Measurements from ENCODE around the gene CDYL.

Gene CDYL

DNA sequence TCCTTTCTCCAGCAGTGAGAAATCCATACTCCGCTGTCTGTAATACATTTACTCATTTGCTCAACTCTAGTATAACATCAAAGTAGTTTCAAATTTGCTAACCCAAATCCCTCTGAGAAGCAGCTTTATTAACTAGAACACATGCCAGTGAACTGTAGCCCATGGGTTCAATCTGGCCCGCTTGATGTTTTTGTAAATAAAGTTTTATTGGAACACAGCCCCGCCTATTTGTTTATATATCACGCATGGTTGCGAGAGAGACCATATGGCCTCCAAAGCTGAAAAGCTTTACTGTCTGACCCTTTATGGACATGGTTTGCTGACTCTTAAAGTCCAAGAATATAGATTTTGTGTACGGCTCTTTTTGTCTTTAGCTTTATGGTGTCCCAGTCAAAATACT lies 32.2 kb downstream of the CDYL start:
- Mint-ChIP-seq H3K9me3 (peaks cover 13% of the 10 kb centered on the region), H3K4me3 (no peak overlapping the region), H3K36me3 (peaks cover 13% of the 10 kb centered on the region), H3K27me3 (no peaks in the 10 kb centered on the region), H3K4me1 (peaks cover 88% of the 10 kb centered on the region), H3K27ac (no peak overlapping the region)

DNA sequence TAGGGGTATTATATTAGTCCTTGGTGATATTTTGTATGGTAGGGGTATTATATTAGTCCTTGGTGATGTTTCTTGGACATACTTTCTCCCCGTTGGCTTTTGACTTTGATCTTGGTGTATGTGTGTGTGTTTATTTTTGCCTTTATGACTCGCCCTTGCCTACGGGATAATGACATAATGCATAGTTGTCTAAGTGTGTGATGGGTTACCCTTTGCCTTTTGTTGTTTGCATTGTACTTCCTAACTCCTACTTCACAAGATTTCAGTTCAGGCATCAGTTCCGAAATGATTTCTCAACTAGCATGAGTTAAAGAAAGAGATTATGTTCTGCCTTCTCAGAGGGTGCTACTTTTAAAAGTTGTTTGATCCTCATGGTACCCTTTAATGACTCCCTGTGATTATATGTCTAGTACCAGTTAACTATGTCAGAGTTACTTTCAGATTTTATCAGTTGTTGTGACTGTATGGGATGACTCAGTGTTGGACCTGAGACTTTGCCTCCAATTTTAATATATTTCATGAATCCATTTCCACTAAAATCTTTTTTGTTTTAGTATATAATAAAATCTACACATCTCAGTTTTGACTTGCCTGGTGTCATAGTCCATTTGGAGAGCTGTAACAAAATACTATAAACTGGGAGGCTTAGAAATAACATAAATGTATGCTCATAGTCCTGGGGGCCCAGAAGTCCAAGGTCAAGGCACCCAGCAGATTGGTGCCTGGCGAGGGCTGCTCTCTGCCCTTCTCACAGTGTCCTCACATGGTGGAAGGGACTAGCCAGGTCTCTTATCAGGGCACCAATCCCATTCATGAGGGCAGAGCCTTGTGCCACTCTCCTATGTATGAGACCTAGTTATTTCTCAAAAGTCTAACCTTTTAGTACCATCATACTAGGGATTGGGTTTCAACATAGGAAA lies 34.1 kb downstream of the CDYL start:
- H3K9me3 Mint-ChIP-seq, result peaks cover 13% of the 10 kb centered on the region
- peaks cover 88% of the 10 kb centered on the region for H3K4me1 Mint-ChIP-seq
- no peak overlapping the region for H3K27ac Mint-ChIP-seq
- no peak overlapping the region for H3K4me3 Mint-ChIP-seq
- H3K27me3 Mint-ChIP-seq, result no peaks in the 10 kb centered on the region
- peaks cover 13% of the 10 kb centered on the region for H3K36me3 Mint-ChIP-seq

DNA sequence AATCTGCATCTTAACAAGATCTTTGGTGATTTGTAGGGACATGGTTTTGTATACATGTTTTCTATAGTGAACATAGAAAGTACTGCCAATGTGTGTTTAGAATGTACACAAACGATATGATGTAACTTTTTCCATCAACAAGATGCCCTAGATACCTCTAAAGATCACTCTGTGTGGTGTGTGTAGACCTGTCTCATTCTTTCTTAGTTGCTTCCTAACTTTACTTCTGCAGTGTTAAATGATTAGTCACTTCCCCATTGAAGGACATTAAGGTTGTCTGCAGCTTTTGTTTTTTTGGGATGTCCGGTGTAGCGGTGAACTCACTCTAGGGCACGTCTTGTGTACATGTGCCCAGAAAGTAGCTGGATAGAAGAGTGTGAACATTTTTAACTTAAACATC lies 35.9 kb downstream of the CDYL start:
- H3K4me3 Mint-ChIP-seq, result no peak overlapping the region
- peaks cover 13% of the 10 kb centered on the region for H3K36me3 Mint-ChIP-seq
- H3K27ac Mint-ChIP-seq, result no peak overlapping the region
- H3K4me1 Mint-ChIP-seq, result peaks cover 83% of the 10 kb centered on the region
- no peaks in the 10 kb centered on the region for H3K27me3 Mint-ChIP-seq
- H3K9me3 Mint-ChIP-seq, result peaks cover 13% of the 10 kb centered on the region

DNA sequence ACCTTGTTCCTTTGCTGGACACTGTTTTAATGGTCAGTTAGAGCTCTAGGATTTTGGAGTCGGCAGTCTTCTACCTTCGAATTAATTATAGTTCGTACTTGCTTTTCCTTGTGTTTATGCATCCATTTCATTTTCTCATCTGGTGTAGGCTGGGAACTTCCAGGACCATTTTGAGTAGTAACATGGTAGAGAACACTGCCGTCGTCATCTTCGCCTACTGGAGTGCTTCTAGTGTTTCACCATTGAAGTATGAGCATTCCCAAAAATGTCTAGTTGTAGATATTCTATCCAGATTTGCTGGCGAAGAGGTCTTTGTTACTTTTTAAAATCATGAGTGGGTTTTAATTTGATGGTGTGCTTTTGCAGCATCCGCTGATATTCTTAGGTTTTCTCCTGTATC lies 36.9 kb downstream of the CDYL start:
- Mint-ChIP-seq H3K4me3 (no peak overlapping the region), H3K27ac (no peak overlapping the region), H3K4me1 (peaks cover 78% of the 10 kb centered on the region), H3K36me3 (peaks cover 13% of the 10 kb centered on the region), H3K9me3 (peaks cover 13% of the 10 kb centered on the region), H3K27me3 (no peaks in the 10 kb centered on the region)

DNA sequence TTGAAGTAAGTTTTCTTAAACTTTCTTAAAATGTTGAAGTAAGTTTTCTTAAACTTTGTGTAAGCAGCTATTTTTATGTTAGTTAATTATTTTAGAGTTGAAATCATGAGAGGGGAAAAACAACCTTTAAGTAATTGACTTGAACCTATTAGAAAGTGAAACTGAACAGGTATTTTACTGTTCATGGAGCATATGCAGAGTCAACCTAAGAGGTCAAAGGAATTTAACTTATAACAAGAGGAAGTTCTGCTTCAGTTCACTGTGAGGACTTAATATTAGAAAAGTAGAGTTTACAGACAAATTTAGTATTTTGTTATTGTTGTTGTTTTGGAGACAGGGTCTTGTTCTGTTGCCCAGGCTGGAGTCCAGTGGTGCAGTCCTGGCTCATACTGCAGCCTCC lies 38.0 kb downstream of the CDYL start:
- H3K27ac Mint-ChIP-seq, result no peak overlapping the region
- peaks cover 9% of the 10 kb centered on the region for H3K36me3 Mint-ChIP-seq
- peaks cover 78% of the 10 kb centered on the region for H3K4me1 Mint-ChIP-seq
- H3K27me3 Mint-ChIP-seq, result no peaks in the 10 kb centered on the region
- no peak overlapping the region for H3K4me3 Mint-ChIP-seq
- peaks cover 7% of the 10 kb centered on the region for H3K9me3 Mint-ChIP-seq

DNA sequence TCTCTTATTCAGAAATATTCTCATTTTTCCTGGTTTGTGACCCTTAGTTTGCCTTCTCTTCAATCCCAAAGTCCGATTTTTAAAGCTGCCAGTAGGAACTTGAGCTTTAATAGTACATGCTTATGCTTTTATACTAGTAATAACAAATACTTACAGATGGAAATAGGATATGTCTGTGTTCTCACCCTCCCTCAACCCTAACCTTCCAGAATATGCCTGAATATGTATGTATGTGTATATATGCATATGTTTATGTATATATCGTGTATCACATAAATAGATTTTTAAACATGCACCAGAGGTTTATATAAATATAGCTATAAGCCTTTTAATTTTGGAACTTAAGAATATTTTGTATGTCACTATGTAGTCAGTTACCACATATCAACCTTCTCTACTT lies 38.8 kb downstream of the CDYL start:
- H3K27ac Mint-ChIP-seq, result no peak overlapping the region
- H3K4me3 Mint-ChIP-seq, result no peak overlapping the region
- H3K36me3 Mint-ChIP-seq, result peaks cover 10% of the 10 kb centered on the region
- peaks cover 82% of the 10 kb centered on the region for H3K4me1 Mint-ChIP-seq
- no peaks in the 10 kb centered on the region for H3K27me3 Mint-ChIP-seq
- H3K9me3 Mint-ChIP-seq, result peaks cover 3% of the 10 kb centered on the region

DNA sequence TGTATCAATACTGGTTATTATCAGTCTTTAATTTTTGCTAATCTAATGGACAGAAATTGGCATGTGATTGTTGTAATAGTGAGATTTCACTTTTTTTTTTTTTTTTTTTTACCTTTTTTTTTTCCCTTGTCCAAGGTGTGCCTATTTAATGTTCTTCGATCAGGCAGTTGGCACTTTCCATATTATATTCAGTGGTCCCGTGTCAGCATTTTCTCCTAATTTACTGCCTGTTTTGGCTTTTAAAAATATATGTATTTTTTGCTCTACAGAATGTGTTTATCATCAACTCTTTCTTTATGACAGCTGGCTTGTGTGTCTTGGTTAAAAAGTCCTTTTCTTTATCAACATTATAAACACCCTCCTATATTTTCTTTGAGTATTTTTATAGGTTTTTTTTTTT lies 39.4 kb downstream of the CDYL start:
- Mint-ChIP-seq H3K4me3 (no peak overlapping the region), H3K27me3 (no peaks in the 10 kb centered on the region), H3K9me3 (no peaks in the 10 kb centered on the region), H3K36me3 (peaks cover 7% of the 10 kb centered on the region), H3K27ac (no peak overlapping the region), H3K4me1 (peaks cover 81% of the 10 kb centered on the region)

DNA sequence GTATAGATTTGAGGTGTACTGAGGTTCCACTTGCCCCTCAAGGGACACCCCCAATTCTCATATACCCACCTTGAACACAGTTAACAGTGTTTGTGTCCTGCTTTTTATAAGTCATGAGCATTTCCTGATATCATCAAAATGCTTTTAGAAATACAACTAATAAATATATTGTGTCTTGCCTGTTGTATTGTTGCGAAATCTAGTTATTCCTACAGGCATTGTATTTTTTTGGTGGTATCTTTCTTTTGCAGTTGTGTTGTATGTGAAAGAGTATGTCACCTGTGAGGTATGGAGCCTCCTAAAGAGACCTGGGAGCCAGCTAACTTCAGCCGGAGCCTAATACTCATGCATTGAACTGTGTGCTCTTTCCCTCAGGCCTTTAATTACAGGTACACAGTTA lies 40.7 kb downstream of the CDYL start:
- Mint-ChIP-seq H3K4me1 (peaks cover 72% of the 10 kb centered on the region), H3K36me3 (peaks cover 9% of the 10 kb centered on the region), H3K9me3 (no peaks in the 10 kb centered on the region), H3K27ac (no peak overlapping the region), H3K4me3 (no peak overlapping the region), H3K27me3 (no peaks in the 10 kb centered on the region)

DNA sequence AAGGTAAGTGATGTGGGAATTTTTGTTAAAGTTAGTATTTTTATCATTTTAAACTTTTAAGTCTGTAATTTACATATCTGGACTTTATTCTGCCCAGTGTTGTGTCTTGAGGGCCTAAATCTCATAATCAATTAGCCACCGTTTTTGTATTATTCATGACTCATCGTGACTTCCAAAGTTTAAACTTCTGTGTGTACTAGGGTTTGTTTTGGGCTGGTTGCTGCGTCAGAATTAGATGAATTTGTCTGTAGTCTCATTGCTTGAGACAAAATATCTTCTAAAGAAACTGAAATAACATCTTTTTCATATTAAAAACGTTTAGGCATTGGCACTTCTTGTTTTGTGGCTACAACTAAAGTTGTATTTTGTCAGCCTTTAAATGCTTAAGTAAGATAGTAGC lies 41.3 kb downstream of the CDYL start:
- H3K4me1 Mint-ChIP-seq, result peaks cover 66% of the 10 kb centered on the region
- H3K36me3 Mint-ChIP-seq, result peaks cover 9% of the 10 kb centered on the region
- no peaks in the 10 kb centered on the region for H3K27me3 Mint-ChIP-seq
- H3K9me3 Mint-ChIP-seq, result no peaks in the 10 kb centered on the region
- H3K27ac Mint-ChIP-seq, result no peak overlapping the region
- no peak overlapping the region for H3K4me3 Mint-ChIP-seq

DNA sequence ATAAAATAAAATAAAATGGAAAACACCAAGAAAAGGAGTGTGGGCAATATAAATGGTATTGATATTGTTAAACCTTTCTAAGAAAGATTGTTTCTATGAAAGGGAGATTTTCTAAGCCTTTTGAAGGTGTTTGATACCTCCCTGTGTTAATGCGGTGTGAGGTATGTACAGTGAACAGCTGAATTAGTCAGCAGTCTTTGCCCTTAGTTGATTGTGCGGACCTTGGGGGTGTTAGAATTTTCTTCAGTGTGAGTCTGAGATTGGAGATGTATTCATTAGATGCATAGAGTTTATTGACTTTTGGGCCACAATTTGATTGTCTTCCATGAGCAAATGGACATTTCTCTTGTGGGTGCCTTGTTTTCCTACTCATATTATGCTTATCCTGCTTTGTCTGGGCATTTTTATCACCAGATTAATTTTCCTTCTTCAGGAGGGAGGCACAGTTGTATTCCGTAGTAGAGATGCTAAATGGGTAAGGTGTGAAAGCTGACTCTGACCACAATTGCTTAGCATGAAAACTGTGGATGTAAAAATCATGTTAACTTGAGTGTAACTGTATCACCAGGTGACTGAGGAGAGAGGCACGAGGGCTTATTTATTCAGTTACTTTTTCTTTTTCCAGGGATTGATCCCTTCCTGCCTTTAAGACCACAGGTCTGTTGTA lies 42.2 kb downstream of the CDYL start:
- H3K36me3 Mint-ChIP-seq, result peaks cover 12% of the 10 kb centered on the region

DNA sequence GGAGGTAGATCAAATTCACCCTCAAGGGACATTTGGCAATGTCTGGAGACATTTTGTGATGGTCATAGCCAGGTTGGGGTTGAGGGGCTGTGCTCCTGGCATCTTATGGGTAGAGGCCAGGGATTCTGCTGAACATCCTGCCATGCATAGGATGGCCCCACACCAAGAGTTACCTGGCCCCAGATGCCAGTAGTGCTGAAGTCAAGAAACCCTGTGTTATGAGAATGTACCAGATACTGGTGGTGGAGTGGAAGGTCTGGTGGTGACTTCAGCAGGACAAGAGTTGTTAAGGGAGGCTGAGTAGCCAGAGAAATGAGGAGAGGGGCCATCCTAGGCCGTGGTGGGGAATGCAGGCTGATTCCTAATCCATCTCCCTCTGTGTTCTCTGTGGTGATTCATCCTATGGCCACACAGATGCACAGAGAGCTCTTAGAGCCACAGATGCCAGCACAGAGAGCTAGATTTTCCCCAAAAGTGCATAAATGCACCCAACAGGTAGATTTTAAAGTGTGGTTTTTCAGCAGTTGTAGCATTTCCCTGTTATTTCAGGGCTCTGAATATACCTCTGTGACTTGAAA lies 43.6 kb downstream of the CDYL start:
- no peak overlapping the region for H3K4me3 Mint-ChIP-seq
- H3K36me3 Mint-ChIP-seq, result peaks cover 17% of the 10 kb centered on the region
- H3K4me1 Mint-ChIP-seq, result peaks cover 57% of the 10 kb centered on the region
- H3K27ac Mint-ChIP-seq, result no peak overlapping the region
- peaks cover 8% of the 10 kb centered on the region for H3K9me3 Mint-ChIP-seq
- H3K27me3 Mint-ChIP-seq, result no peaks in the 10 kb centered on the region

More for the DNA sequence above, 42.2 kb downstream of the CDYL start:
- Mint-ChIP-seq H3K4me1 (peaks cover 64% of the 10 kb centered on the region), H3K27me3 (no peaks in the 10 kb centered on the region), H3K27ac (no peak overlapping the region), H3K4me3 (no peak overlapping the region), H3K9me3 (peaks cover 2% of the 10 kb centered on the region)

DNA sequence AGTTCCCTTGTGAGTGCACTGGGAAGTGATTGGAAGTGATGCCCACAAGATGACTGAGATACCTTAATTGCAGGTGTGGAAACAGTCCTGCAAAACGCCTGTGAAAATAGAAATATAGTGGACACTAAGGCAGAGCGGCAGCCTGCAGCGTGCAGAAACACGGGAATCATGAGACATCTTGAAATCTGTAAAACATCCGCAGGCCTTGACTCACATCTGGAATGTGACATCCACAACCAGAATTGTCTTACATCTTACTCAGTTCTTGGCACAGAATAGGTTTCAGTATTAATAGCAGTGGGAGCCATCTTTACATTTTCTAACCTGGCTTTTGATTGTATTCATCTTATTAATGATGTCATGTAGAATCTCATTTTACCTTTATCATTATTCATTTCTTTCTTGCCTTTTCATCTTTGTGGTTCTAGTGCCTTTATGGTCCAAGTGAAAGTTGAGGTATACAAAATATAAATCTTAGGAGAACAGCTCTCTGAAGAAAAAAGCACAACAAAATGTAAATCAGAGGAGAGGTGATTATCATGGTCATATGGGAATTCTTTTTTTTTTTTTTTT lies 44.6 kb downstream of the CDYL start:
- Mint-ChIP-seq H3K27ac (no peak overlapping the region), H3K36me3 (peaks cover 21% of the 10 kb centered on the region), H3K4me3 (no peak overlapping the region), H3K27me3 (no peaks in the 10 kb centered on the region), H3K4me1 (peaks cover 52% of the 10 kb centered on the region), H3K9me3 (peaks cover 8% of the 10 kb centered on the region)

DNA sequence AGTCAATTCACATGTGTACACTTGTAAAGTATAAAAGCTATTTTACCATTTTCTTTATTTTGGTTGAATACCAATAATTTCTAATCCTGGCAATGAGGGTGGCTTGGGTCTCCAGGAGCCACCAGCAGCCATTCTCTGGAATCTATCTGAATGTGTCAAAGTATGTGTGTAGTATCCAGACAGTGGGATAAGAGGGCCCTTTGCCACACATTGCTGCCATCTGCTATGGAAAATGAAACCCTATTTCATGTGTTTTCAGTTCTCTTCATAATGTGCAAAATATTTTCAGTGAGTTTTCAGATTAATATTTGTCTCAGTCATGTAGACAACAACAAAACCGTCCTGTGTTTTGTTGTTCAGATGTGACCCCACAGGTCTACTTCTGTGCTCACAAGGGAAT lies 46.3 kb downstream of the CDYL start:
- no peak overlapping the region for H3K27ac Mint-ChIP-seq
- H3K27me3 Mint-ChIP-seq, result no peaks in the 10 kb centered on the region
- no peak overlapping the region for H3K4me3 Mint-ChIP-seq
- peaks cover 32% of the 10 kb centered on the region for H3K36me3 Mint-ChIP-seq
- H3K4me1 Mint-ChIP-seq, result peaks cover 55% of the 10 kb centered on the region
- H3K9me3 Mint-ChIP-seq, result peaks cover 19% of the 10 kb centered on the region

DNA sequence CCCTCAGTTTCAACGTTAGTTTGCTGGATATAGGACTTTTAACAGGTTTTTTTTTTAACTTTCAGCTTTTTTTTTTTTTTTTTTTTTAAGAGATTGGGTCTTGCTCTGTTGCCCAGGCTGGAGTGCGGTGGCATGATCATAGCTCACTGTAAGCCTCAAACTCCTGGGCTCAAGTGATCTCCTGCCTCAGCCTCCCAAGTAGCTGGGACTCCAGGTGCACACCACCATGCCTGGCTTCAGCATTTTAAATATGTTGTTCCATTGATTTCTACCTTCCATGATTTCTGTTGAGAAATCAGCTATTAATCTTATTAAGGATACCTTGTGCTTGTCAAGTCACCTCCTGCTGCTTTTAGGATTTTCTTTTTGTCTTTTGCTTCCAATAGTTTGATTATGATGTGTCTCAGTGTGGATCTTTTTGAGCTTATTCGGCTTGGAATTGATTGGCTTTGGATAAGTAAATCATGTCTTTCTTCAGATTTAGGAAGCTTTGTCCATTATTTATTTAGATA lies 52.0 kb downstream of the CDYL start:
- Mint-ChIP-seq H3K4me1 (peaks cover 22% of the 10 kb centered on the region), H3K9me3 (peaks cover 28% of the 10 kb centered on the region), H3K36me3 (peaks cover 37% of the 10 kb centered on the region), H3K27ac (no peak overlapping the region), H3K4me3 (no peak overlapping the region), H3K27me3 (no peaks in the 10 kb centered on the region)

DNA sequence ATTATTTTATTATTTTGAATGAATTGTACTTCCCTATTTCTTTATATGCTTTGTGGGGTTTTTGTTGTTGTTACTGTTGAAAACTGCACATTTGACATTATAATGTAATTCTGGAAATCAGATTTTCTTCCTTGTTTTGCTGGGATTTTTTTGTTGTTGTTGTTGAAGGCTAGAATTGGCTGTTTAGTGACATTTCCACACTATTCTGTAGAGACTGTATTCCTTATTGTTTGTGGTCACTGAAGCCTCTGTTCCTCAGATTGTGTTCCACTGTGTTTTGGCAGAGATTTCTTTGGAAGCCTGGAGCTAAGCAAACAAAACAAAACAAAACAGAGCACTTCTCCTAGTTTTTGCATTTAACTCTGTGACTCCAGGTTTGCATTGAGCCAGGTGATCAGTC lies 52.9 kb downstream of the CDYL start:
- Mint-ChIP-seq H3K27me3 (no peaks in the 10 kb centered on the region), H3K4me1 (peaks cover 14% of the 10 kb centered on the region), H3K4me3 (no peak overlapping the region), H3K27ac (no peak overlapping the region), H3K9me3 (peaks cover 20% of the 10 kb centered on the region), H3K36me3 (peaks cover 31% of the 10 kb centered on the region)

Measured in activated naive CD4-positive, alpha-beta T cell treated with anti-CD3 and anti-CD28 coated beads, Interleukin-2, amount 50 U/mL, for 24 hours (primary cell).